ENCODE data around the gene LINC01488.

Gene LINC01488

GRCh38 chr11:69500285-69501120 lies 19.0 kb downstream of the LINC01488 start:
- H3K4me3 ChIP-seq (ENCODE audit: low read depth, low read length), result no peak overlapping the region
- H3K4me1 ChIP-seq, result no peaks in the 10 kb centered on the region
- TF ChIP-seq CTCF (IDR thresholded peaks at IDR 0.05; ENCODE audit: low read depth, low read length), result no peak
- no peaks in the 10 kb centered on the region for H3K27me3 ChIP-seq
- H3K9me3 ChIP-seq, result no peaks in the 10 kb centered on the region
- no peak for DNase-seq
- H3K36me3 ChIP-seq, result no peaks in the 10 kb centered on the region

GRCh38 chr11:69501121-69501489 lies 19.6 kb downstream of the LINC01488 start:
- H3K27me3 ChIP-seq, result no peaks in the 10 kb centered on the region
- H3K4me3 ChIP-seq (ENCODE audit: low read depth, low read length), result no peak overlapping the region
- TF ChIP-seq CTCF (IDR thresholded peaks at IDR 0.05; ENCODE audit: low read depth, low read length), result no peak
- H3K4me1 ChIP-seq, result no peaks in the 10 kb centered on the region
- no peaks in the 10 kb centered on the region for H3K36me3 ChIP-seq
- DNase-seq, result no peak
- no peaks in the 10 kb centered on the region for H3K9me3 ChIP-seq

- no peaks in the 10 kb centered on the region for H3K9me3 ChIP-seq
Measured at GRCh38 chr11:69501891-69502860, 20.7 kb downstream of the LINC01488 start.

GRCh38 chr11:69504127-69504526 lies 22.7 kb downstream of the LINC01488 start:
- H3K4me3 ChIP-seq (ENCODE audit: low read depth, low read length), result no peak overlapping the region
- TF ChIP-seq CTCF (IDR thresholded peaks at IDR 0.05; ENCODE audit: low read depth, low read length), result no peak
- H3K27me3 ChIP-seq, result no peaks in the 10 kb centered on the region
- H3K9me3 ChIP-seq, result no peaks in the 10 kb centered on the region
- DNase-seq, result no peak
- no peaks in the 10 kb centered on the region for H3K4me1 ChIP-seq
- no peaks in the 10 kb centered on the region for H3K36me3 ChIP-seq

More at GRCh38 chr11:69501891-69502860, 20.7 kb downstream of the LINC01488 start:
- H3K27me3 ChIP-seq, result no peaks in the 10 kb centered on the region
- no peak for TF ChIP-seq CTCF (IDR thresholded peaks at IDR 0.05; ENCODE audit: low read depth, low read length)
- no peaks in the 10 kb centered on the region for H3K36me3 ChIP-seq
- DNase-seq, result no peak
- H3K4me1 ChIP-seq, result no peaks in the 10 kb centered on the region
- H3K4me3 ChIP-seq (ENCODE audit: low read depth, low read length), result no peak overlapping the region

- no peak for TF ChIP-seq CTCF (IDR thresholded peaks at IDR 0.05; ENCODE audit: low read depth, low read length)
- Histone ChIP-seq H3K27me3 (no peaks in the 10 kb centered on the region), H3K4me3 (ENCODE audit: low read depth, low read length) (no peak overlapping the region), H3K36me3 (no peaks in the 10 kb centered on the region), H3K4me1 (no peaks in the 10 kb centered on the region), H3K9me3 (no peaks in the 10 kb centered on the region)
- no peak for DNase-seq
Measured at GRCh38 chr11:69504576-69505335, 23.3 kb downstream of the LINC01488 start.
